Measurements from ENCODE around the gene GTSE1. TPM values are rescaled to one million over a fixed set of nuclear protein-coding genes. Genes with fewer than 3 reads are reported as not detected.

Gene GTSE1
- total RNA-seq, 1 experiment from 2014 or later, result 55.1 TPM

- Histone ChIP-seq H3K4me3 (ENCODE audit: low read depth, low read length) (no peak overlapping the region), H3K36me3 (ENCODE audit: control insufficient read depth, insufficient read depth, low read length) (no peaks in the 10 kb centered on the region), H3K4me1 (peaks cover 23% of the 10 kb centered on the region), H3K27me3 (replicated peaks; ENCODE audit: control insufficient read depth, insufficient read depth, low read length) (no peaks in the 10 kb centered on the region), H3K9me3 (no peaks in the 10 kb centered on the region)
- peak in 1 of 2 experiments; percentile 73 for DNase-seq
- H3K27me3 Mint-ChIP-seq (ENCODE audit: insufficient read depth, unreplicated experiment), result no peaks in the 10 kb centered on the region
- CTCF ChIA-PET, result interaction anchor here (0.5 to 1.6 kb wide), 13 partner anchors 10 to 244 kb away, joined by 3 to 17 read pairs (median 4); partner anchors contain the start of genes CELSR1 and TRMU
- intact Hi-C loops (cut with micrococcal nuclease; ENCODE audit: unreplicated experiment), result no loop called here
- H3K4me1 Mint-ChIP-seq (ENCODE audit: low read depth, unreplicated experiment), result peaks cover 26% of the 10 kb centered on the region
- BruUV-seq (replicated peaks), result no TSS peak
- TF ChIP-seq CTCF (IDR thresholded peaks at IDR 0.05; ENCODE audit: insufficient read depth in 1 of 2, low read depth in 1 of 2, low read length in 1 of 2, severe bottlenecking in 1 of 2, unreplicated experiment in 1 of 2), result peak; percentile 79 to 81
- no peaks in the 10 kb centered on the region for H3K9me3 Mint-ChIP-seq (ENCODE audit: unreplicated experiment)
- no peak overlapping the region for H3K27ac Mint-ChIP-seq (ENCODE audit: unreplicated experiment)
- H3K36me3 Mint-ChIP-seq (ENCODE audit: insufficient read depth, unreplicated experiment), result peaks cover 59% of the 10 kb centered on the region
- H3K4me3 Mint-ChIP-seq (ENCODE audit: unreplicated experiment), result no peak overlapping the region
- POLR2A ChIA-PET, result interaction anchor here (0.5 kb wide), 1 partner anchor 77 kb away, joined by 4 read pairs; no protein-coding TSS in a partner anchor
These were observed 71.1 kb downstream of the GTSE1 start for GRCh38 chr22:46367707-46368191.

- no peaks in the 10 kb centered on the region for H3K36me3 ChIP-seq (ENCODE audit: control insufficient read depth, insufficient read depth, low read length)
- Mint-ChIP-seq H3K9me3 (ENCODE audit: unreplicated experiment) (no peaks in the 10 kb centered on the region), H3K27me3 (ENCODE audit: insufficient read depth, unreplicated experiment) (no peaks in the 10 kb centered on the region), H3K4me3 (ENCODE audit: unreplicated experiment) (no peak overlapping the region), H3K4me1 (ENCODE audit: low read depth, unreplicated experiment) (peaks cover 26% of the 10 kb centered on the region), H3K27ac (ENCODE audit: unreplicated experiment) (peak overlapping the region; percentile 63), H3K36me3 (ENCODE audit: insufficient read depth, unreplicated experiment) (peaks cover 53% of the 10 kb centered on the region)
- no peak for TF ChIP-seq CTCF (IDR thresholded peaks at IDR 0.05; ENCODE audit: insufficient read depth in 1 of 2, low read depth in 1 of 2, low read length in 1 of 2, severe bottlenecking in 1 of 2, unreplicated experiment in 1 of 2)
- H3K4me1 ChIP-seq, result peaks cover 23% of the 10 kb centered on the region
- CTCF ChIA-PET, result interaction anchor here (0.5 to 1.3 kb wide), 7 partner anchors 10 to 243 kb away, joined by 3 to 17 read pairs (median 5); partner anchors contain the start of gene TRMU
- H3K9me3 ChIP-seq, result no peaks in the 10 kb centered on the region
- POLR2A ChIA-PET, result interaction anchor here (0.5 kb wide), 1 partner anchor 76 kb away, joined by 4 read pairs; no protein-coding TSS in a partner anchor
- DNase-seq, result no peak
- no TSS peak for BruUV-seq (replicated peaks)
- intact Hi-C loops (cut with micrococcal nuclease; ENCODE audit: unreplicated experiment), result no loop called here
- no peaks in the 10 kb centered on the region for H3K27me3 ChIP-seq (replicated peaks; ENCODE audit: control insufficient read depth, insufficient read depth, low read length)
- H3K4me3 ChIP-seq (ENCODE audit: low read depth, low read length), result no peak overlapping the region
These were observed 71.8 kb downstream of the GTSE1 start for GRCh38 chr22:46368422-46368821.

- Histone ChIP-seq H3K9me3 (no peaks in the 10 kb centered on the region), H3K4me1 (peaks cover 23% of the 10 kb centered on the region), H3K4me3 (ENCODE audit: low read depth, low read length) (no peak overlapping the region), H3K36me3 (ENCODE audit: control insufficient read depth, insufficient read depth, low read length) (no peaks in the 10 kb centered on the region), H3K27me3 (replicated peaks; ENCODE audit: control insufficient read depth, insufficient read depth, low read length) (no peaks in the 10 kb centered on the region)
- ChIA-PET CTCF (interaction anchor here (0.5 to 1.9 kb wide), 2 partner anchors 13 to 225 kb away, joined by 3 to 6 read pairs; no protein-coding TSS in a partner anchor), POLR2A (no interaction called here)
- no peak for TF ChIP-seq CTCF (IDR thresholded peaks at IDR 0.05; ENCODE audit: insufficient read depth in 1 of 2, low read depth in 1 of 2, low read length in 1 of 2, severe bottlenecking in 1 of 2, unreplicated experiment in 1 of 2)
- Mint-ChIP-seq H3K27me3 (ENCODE audit: insufficient read depth, unreplicated experiment) (no peaks in the 10 kb centered on the region), H3K4me3 (ENCODE audit: unreplicated experiment) (no peak overlapping the region), H3K36me3 (ENCODE audit: insufficient read depth, unreplicated experiment) (peaks cover 58% of the 10 kb centered on the region), H3K4me1 (ENCODE audit: low read depth, unreplicated experiment) (peaks cover 26% of the 10 kb centered on the region), H3K27ac (ENCODE audit: unreplicated experiment) (peak overlapping the region; percentile 85), H3K9me3 (ENCODE audit: unreplicated experiment) (no peaks in the 10 kb centered on the region)
- DNase-seq, result no peak
- intact Hi-C loops (cut with micrococcal nuclease; ENCODE audit: unreplicated experiment), result no loop called here
- no TSS peak for BruUV-seq (replicated peaks)
These were observed 72.4 kb downstream of the GTSE1 start for GRCh38 chr22:46368871-46369715.
